Myocyte (in vitro differentiated cells): ENCODE measurements around the gene TAGLN. TPM values are rescaled to one million over a fixed set of nuclear protein-coding genes. Genes with fewer than 3 reads are reported as not detected.

Experiments
- DNase-seq: peaks from one replicate; pipeline ENCODE4 v3.0.0-alpha.2; 2012; ENCODE audit warnings: low read depth
- polyA plus RNA-seq: library from polyadenylated mRNA; unstranded; fragments of >200 nt; gene quantifications from one replicate; pipeline ENCODE4 v1.2.1, GENCODE V29; 2012; ENCODE audit warnings: missing spikeins
- total RNA-seq: library from RNA; depleted of rRNA; stranded (reverse); fragments of >200 nt; gene quantifications from 2 replicates; pipeline ENCODE4 v1.2.3, GENCODE V29; 2014

Gene TAGLN
- 462 and 502 TPM in 2 replicates for total RNA-seq
- polyA plus RNA-seq: 4,113 TPM

- DNase-seq: peak; percentile 90
These were observed at the start of gene TAGLN for GRCh38 chr11:117199053-117199915. TSS of gene TAGLN (plus strand) at chr11:117199370. CDS start at chr11:117203014, 3,644 bp downstream.

DNA sequence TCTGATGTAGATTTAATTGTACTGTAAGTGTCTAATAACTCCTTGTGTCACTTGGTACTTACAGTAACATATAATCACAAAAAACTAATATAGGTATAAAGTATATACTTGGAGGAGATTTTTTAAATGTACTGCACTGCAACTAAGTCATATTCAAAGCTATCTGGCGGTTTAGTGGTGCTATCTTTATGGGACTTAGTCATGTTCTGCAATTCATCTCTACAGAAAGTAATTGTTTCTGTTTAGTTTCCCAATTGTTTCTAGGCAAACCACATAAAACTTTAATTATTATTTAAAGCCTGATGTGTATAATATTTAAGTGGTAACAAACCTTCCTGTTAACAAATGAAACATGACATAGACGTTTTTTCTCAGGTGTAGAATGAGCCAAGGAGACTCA, 47.1 kb upstream of the TAGLN start:
- no peak for DNase-seq

- no peak for DNase-seq
These were observed 44.7 kb upstream of the TAGLN start for GRCh38 chr11:117154468-117154867.

DNA sequence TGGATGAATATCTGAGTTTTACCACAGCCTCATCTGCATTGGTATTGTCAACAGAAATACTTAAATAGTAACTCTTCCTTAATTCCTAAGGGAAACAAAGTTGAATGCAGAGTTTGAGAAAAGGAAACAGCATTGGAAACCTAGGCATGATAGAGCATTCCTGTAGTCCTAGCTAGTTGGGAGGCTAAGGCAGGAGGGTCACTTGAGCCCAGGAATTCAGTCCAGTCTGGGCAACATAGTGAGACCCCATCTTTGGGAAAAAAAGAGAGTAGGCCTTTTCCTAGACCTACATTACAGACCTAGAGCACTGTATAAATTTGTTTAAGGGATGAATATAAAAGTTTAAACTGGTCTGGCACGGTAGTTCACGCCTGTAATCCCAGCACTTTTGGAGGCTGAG, 41.7 kb upstream of the TAGLN start:
- DNase-seq: no peak

GRCh38 chr11:117159892-117160291, 39.3 kb upstream of the TAGLN start:
- DNase-seq: no peak

GRCh38 chr11:117160826-117161225, 38.3 kb upstream of the TAGLN start:
- no peak for DNase-seq

DNA sequence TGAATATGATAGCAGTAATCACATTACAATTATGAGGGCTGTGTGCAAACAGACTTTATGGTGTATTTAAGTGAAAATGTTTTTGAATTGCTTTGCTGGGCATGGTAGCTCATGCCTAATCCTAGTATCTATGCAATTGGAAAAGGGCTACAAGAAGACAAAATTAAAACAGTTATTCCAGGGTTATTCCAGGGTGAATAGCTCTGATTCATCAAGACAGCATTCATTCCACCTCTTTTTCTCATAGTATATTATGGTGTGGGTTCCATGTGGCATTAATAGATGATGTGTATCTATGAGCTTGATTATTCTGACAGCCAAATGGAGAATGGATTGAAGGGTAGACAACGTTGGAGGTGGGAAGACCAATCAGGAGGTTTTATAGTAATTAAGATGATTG, 32.7 kb upstream of the TAGLN start:
- no peak for DNase-seq

- no peak for DNase-seq
These were observed 29.4 kb upstream of the TAGLN start for GRCh38 chr11:117169736-117170135.

GRCh38 chr11:117170210-117170609, 29.0 kb upstream of the TAGLN start:
- DNase-seq: no peak

DNA sequence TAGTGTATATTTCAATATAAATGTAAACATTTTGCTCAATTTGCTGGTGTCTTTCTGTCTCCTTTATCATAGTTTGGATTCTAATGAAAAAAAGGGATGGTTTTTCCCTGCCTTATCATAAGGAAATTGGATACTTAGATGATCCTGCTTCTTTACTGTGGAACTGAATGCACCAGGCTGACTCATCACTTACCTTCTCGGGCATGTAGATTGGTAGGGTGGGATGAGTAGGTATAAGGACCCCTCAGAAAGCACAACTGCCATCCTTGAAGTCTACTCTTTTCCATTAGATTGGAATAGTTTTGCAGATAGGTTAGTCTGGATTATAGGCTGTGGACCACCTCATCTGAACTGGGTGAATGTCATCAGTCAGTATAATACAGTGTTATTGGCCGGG, 28.2 kb upstream of the TAGLN start:
- no peak for DNase-seq

- DNase-seq: peak; percentile 58
These were observed 27.6 kb upstream of the TAGLN start for GRCh38 chr11:117171404-117172061.

DNA sequence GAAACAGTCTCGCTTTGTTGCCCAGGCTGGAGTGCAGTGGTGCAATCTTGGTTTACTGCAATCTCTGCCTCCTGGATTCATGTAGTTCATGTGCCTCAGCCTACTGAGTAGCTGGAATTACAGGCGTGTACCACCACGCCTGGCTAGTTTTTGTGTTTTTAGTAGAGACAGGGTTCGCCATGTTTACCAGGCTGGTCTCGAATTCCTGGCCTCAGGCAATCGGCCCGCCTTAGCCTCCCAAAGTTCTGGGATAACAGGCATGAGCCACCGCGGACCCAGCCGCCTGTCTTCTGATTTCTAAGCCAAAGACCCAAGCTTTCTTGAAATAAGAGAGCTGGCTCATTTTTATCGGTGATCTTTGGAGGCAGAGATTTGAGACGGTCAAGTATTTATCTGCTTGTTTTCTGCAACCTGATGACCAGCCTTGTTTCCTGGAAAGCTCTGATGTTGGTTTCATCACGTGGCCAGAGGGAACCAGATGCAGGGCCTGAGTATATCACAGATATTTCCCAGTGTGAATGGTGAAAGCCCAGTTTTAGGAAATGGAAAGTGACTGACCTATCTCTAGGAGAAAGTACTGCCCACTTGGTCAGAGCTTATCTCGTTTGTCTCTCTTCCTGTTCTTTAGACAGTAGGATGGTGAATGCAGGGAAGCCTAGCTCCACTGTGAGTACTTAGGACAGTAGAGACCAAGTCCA, 26.3 kb upstream of the TAGLN start:
- no peak for DNase-seq

DNA sequence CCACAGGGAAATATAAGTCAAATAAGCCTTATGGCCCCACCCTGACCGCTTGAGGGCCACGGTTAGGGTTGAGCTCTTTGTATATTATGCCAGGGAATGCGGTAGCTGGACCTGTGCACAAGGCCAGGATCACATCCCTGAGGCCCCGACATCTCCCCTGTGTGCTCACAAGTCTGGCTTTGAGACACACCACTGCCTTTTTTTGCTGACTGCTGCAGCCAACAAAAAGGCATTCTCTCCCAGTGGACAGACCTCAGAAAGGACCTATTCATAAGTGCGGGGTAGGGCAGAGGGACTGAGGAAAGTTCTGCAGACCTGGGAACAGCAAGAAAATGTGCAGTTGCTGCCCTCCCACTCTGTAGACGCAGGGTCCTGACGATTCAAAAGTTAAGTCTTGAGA, 24.1 kb upstream of the TAGLN start:
- no peak for DNase-seq

GRCh38 chr11:117175781-117176180, 23.4 kb upstream of the TAGLN start:
- no peak for DNase-seq

DNA sequence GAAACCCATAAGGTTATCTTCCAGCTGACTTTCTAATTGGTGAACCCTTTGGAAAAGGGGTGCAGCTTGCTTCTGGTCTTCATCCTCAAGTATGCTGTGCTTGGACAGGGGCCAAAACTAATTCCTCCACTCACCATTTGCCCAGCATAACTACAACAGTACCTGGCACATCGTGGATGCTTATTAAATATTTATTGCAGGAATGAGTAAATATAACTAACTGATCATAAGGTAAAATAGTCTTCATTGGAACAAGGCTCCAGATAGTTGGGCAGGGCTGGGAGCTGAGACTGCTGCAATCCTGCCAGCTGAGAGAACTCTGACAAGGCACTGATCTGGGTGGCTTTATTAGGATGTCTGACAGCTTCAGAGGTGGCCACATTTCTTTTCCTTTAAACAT, 23.0 kb upstream of the TAGLN start:
- DNase-seq: no peak

DNA sequence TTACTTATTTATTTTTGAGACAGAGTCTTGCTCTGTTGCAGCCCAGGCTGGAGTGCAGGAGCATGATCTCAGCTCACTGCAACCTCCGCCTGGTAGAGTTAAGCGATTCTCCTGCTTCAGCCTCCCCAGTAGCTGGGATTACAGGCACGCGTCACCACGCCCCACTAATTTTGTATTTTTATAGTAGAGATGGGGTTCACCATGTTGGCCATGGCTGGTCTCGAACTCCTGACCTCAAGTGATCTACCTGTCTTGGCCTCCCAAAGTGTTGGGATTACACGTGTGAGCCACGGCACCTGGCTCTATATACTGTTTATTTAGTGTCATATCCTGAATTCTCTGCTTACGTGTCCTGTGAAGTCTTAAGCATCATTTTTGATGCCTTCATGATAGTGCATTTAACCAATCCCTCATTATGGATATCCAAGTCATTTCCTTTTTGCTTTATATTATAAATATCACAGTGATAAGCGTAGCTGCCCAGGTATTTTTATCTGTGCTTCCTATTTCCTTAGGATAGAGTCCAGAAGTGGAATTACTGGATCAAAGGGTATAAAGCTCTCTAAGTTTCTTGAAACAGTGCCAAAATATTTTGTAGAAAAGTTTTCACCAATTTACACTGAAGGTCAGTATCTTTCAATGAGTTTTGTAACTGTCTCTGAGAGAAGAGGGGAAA, 21.5 kb upstream of the TAGLN start:
- no peak for DNase-seq

- peak; percentile 95 for DNase-seq
These were observed 20.7 kb upstream of the TAGLN start, which contains the start of gene SIDT2 for GRCh38 chr11:117178210-117179034. TSS of gene SIDT2 (plus strand) at chr11:117178743. CDS start at chr11:117179264, 521 bp downstream.

GRCh38 chr11:117179048-117179999, 19.8 kb upstream of the TAGLN start:
- peak; percentile 77 for DNase-seq

DNA sequence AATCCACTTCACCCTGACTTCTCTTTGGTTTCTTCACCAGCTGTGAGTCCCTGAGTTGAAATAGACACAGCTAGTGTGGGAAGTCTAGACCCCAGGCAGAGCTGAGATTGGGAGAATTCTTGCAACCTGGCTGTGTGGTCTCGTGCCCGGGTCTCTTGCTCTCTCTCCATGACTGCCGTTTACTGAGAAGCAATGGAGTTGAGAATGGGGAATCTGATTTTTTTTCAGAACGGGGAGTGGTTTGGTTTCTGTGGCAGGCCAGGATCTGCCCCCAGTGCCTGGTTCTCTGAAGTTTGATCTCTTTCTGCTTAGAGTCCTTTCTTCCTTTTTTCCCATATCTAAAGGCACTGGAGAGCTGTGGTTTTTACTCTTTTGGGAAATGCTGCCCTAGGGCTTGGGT, 19.1 kb upstream of the TAGLN start:
- no peak for DNase-seq
